GM10248 (cell line): Measurements from ENCODE around the gene HNRNPUL1.

Experiments used
- CTCF ChIA-PET: fragments of 300-600 bp; sonication (Branson Sonifier 250); formaldehyde crosslinking; extraction: SDS; loops from one replicate; lab custom pipeline; 2021; ENCODE audit warnings: antibody characterized with exemption; lab: Yijun Ruan, JAX
- POLR2A ChIA-PET: fragments of 350-650 bp; sonication (Branson Sonifier 250); formaldehyde crosslinking; extraction: SDS; loops from one replicate; lab custom pipeline; 2020; ENCODE audit warnings: antibody characterized with exemption; lab: Yijun Ruan, JAX
- DNase-seq: peaks from one replicate; pipeline ENCODE4 v3.0.0; 2012; ENCODE audit errors: extremely low spot score
- TF ChIP-seq, protein P1 (sequence below): IDR thresholded peaks from 2 replicates; pipeline ENCODE4 v1.5.1; 2012; ENCODE audit warnings: mild to moderate bottlenecking, low read depth; ENCODE audit errors: extremely low read depth, missing control alignments, control extremely low read depth

Gene HNRNPUL1

DNA sequence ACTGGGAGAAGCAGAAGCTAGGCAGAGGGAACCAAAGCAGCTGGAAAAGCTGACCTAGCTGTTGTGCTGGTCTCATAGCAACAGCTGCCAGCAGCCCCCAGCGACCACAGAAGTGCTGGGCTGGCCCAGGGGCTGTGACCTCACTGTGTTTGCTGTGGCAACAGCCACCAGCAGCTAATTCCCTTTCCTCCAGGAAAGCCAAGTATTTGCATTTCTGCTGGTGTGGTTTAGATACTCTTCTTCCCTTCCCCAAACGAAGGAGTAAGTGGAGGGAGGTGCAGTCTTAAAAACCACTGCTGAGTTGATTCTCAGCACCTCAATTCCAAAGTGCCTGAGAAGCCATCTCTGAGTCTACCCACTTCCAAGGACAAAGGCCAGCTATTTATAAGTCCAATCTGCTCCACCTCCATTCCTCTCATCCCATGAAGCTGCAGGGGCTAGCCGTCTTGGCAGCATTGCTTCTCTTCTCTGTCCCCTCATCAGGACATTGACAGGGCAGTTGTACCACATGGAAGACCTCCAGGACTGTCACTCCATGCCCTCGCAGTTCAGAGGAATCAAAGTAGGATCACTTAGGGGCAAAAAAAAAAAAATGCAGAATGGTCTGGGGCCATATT is 34.3 kb downstream of the HNRNPUL1 start:
- CTCF ChIA-PET: interaction anchor here (1.0 to 11.5 kb wide), 6 partner anchors 11 to 152 kb away, joined by 3 to 124 read pairs (median 6); partner anchors contain the start of gene CCDC97
- POLR2A ChIA-PET: interaction anchor here (1.1 to 2.2 kb wide), 2 partner anchors 21 to 34 kb away, joined by 3 to 9 read pairs; partner anchors contain the start of gene HNRNPUL1
- TF ChIP-seq, protein P1, sequence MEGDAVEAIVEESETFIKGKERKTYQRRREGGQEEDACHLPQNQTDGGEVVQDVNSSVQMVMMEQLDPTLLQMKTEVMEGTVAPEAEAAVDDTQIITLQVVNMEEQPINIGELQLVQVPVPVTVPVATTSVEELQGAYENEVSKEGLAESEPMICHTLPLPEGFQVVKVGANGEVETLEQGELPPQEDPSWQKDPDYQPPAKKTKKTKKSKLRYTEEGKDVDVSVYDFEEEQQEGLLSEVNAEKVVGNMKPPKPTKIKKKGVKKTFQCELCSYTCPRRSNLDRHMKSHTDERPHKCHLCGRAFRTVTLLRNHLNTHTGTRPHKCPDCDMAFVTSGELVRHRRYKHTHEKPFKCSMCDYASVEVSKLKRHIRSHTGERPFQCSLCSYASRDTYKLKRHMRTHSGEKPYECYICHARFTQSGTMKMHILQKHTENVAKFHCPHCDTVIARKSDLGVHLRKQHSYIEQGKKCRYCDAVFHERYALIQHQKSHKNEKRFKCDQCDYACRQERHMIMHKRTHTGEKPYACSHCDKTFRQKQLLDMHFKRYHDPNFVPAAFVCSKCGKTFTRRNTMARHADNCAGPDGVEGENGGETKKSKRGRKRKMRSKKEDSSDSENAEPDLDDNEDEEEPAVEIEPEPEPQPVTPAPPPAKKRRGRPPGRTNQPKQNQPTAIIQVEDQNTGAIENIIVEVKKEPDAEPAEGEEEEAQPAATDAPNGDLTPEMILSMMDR: no peak

DNA sequence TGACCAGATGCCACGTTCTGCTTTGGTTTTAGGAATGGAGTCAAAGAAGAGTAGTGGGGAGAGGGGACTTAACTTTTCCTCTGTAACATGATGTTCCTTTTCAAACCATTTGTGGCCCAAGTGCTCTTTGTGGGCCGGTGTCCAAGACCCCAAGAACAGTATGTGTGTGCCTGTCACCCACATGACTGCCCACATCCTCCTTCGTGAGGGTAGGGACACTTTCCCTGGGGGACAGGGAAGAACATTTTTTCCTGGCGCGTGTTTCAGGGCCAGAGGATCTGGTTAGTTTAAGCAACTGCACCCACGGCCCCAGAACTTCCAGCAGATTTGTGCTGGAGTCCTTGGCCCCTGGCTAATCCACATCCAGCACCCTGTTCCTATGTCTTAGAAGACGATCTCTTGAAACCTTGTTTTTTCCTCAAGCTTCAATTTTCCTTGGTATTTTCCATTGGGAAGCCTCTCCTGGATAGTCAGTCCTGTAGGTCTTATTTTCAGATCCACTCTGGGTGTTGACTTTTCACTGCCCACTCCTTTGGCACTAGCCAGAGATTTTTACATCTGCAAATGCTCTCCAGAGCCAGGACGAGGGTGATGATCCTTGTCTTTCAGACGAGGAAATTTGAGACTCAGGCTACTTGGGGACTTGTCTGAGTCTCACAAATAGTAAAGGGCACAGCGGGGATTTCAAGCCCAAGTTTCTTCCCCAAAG is 35.0 kb downstream of the HNRNPUL1 start:
- TF ChIP-seq, protein P1: no peak
- no peak for DNase-seq
- CTCF ChIA-PET: interaction anchor here (1.0 to 11.5 kb wide), 3 partner anchors 10 to 55 kb away, joined by 3 to 124 read pairs (median 7); partner anchors contain the start of gene CCDC97
- POLR2A ChIA-PET: no interaction called here

More for the DNA sequence above, 34.3 kb downstream of the HNRNPUL1 start:
- no peak for DNase-seq

DNA sequence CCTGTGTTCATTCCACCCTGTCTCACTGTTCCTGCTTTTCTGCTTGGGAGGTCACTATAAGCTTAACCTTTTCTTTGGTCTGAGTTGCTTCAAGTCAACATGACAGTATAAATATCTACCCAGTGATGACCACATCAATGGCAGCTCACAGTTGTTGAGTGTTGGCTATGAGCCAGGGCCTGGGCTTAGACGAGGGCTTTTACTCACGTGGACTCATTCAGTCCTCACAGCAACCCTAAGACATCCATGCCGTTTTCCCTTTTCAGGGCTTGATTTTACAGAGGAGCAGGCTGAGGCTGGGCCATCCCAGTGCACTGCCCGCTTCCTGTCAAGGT is 35.5 kb downstream of the HNRNPUL1 start:
- ChIA-PET CTCF (interaction anchor here (2.0 to 11.5 kb wide), 2 partner anchors 9 to 19 kb away, joined by 4 to 124 read pairs; partner anchors contain the start of gene CCDC97), POLR2A (no interaction called here)
- no peak for DNase-seq
- TF ChIP-seq, protein P1: no peak

DNA sequence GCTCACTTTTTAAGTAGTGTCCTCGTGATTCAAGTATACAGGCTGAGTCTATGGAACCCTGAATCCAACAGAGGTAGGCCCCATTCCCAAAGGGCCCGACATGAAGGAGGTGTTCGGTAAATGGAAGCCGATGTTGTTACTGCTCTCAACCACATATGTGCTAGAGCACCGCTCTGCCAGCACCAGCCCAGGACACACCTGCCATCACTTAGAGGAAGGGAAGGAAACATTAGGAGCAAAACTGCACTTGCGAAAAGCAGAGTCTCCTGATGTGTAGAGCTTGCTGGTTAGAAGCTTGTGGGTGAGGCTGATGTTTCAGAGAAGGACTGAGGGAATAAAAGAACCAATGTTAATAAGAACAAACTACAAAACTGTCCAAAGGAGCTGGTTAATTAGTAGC is 36.4 kb downstream of the HNRNPUL1 start:
- DNase-seq: no peak
- ChIA-PET CTCF (interaction anchor here (0.9 to 11.5 kb wide), 8 partner anchors 8 to 97 kb away, joined by 3 to 124 read pairs (median 4); partner anchors contain the start of gene CCDC97), POLR2A (interaction anchor here (2.6 kb wide), 1 partner anchor 37 kb away, joined by 11 read pairs; the partner anchor contains the start of gene HNRNPUL1)
- TF ChIP-seq, protein P1: no peak

DNA sequence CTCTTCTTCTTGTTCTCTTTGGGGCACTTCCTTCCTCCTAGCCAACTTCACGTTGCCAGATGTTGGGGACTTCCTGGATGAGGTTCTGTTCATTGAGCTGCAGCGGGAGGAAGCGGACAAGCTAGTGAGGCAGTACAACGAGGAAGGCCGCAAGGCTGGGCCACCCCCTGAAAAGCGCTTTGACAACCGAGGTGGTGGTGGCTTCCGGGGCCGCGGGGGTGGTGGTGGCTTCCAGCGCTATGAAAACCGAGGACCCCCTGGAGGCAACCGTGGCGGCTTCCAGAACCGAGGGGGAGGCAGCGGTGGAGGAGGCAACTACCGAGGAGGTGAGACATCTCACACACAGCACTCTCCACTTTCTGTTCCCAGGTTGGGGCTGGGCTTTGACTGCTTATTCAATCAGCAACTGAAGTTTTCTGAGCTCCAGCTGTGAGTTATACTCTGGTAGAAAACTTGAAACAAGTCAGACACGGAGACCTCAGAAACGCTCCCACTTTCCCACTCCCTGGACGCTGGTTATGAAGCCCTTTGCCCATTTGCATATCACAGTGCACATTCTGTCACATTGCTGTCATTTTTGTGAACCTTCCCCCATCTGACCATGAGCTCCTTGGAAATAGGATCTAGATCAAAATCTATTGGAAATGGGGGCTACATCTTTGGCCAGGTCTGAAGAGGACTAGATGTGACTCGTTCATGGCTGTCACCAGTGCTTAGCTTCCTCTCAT is 38.6 kb downstream of the HNRNPUL1 start:
- TF ChIP-seq, protein P1: no peak
- ChIA-PET CTCF (interaction anchor here (0.9 to 2.5 kb wide), 6 partner anchors 13 to 137 kb away, joined by 3 to 8 read pairs (median 6); partner anchors contain the start of genes DMAC2 and TGFB1), POLR2A (interaction anchor here (0.7 to 2.6 kb wide), 3 partner anchors 32 to 79 kb away, joined by 3 to 11 read pairs (median 4); partner anchors contain the start of gene HNRNPUL1)
- peak; percentile 78 for DNase-seq

DNA sequence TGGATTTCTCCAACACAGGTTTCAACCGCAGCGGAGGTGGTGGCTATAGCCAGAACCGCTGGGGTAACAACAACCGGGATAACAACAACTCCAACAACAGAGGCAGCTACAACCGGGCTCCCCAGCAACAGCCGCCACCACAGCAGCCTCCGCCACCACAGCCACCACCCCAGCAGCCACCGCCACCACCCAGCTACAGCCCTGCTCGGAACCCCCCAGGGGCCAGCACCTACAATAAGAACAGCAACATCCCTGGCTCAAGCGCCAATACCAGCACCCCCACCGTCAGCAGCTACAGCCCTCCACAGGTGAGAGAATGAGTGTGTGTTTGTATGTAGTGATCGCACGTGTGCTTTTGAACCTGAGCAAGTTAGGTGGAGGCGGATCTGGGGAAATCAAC is 39.8 kb downstream of the HNRNPUL1 start:
- ChIA-PET CTCF (interaction anchor here (2.5 to 2.8 kb wide), 2 partner anchors 41 to 49 kb away, joined by 7 to 10 read pairs; partner anchors contain the start of genes HNRNPUL1 and TGFB1), POLR2A (no interaction called here)
- TF ChIP-seq, protein P1: no peak
- no peak for DNase-seq
